Hippocampal formation (tissue), 2 donors: ENCODE measurements around the gene GUCY2D.

Experiments
- DNase-seq, 2 donors: peaks; one replicate each; lab custom pipeline; 2025; lab: John Stamatoyannopoulos, UW

Gene GUCY2D

GRCh38 chr17:8063761-8064534, 61.5 kb downstream of the GUCY2D start:
- DNase-seq = no peak

GRCh38 chr17:8064561-8065019, 62.2 kb downstream of the GUCY2D start:
- DNase-seq = no peak

GRCh38 chr17:8066841-8067775, 64.7 kb downstream of the GUCY2D start:
- DNase-seq = no peak

GRCh38 chr17:8067806-8068205, 65.4 kb downstream of the GUCY2D start:
- DNase-seq = no peak

GRCh38 chr17:8068736-8069586, 66.5 kb downstream of the GUCY2D start:
- peak in 1 of 2 donors; percentile 3 for DNase-seq

GRCh38 chr17:8069587-8069860, 67.1 kb downstream of the GUCY2D start:
- DNase-seq = no peak
